Stimulated activated CD4-positive, alpha-beta T cell treated with anti-CD3 and anti-CD28 coated beads, Interleukin-1b, Interleukin-23, amount 100 ng/mL, for 1 hour (primary cell): ENCODE measurements around the gene LGI4.

ENCODE experiments used
- DNase-seq, 2 donors: peaks; one replicate each; pipeline ENCODE4 v3.0.0-alpha.2; 2020; ENCODE audit warnings: low read depth in 2 of 2

LGI4 gene

DNA sequence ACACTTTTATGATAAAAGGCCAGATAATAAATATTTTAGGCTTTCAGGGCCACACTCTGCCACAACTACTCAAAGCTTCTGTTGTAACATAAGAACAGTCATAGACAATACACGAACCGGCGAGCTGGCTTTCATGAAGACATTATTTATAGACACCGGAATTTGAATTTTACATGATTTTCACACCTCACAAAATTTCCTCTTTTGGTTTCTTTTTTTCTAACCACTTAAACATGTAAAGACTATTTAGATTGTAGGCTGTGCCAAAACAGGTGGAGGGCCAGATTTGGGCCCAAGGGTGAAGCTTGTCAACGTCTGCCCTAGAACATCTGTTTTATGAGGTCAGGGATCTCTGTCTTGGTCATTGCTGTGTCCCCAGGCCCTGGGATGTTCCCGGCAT lies 48.9 kb downstream of the LGI4 start:
- no peak for DNase-seq

GRCh38 chr19:35084509-35084762 lies 50.4 kb downstream of the LGI4 start:
- DNase-seq, result no peak

DNA sequence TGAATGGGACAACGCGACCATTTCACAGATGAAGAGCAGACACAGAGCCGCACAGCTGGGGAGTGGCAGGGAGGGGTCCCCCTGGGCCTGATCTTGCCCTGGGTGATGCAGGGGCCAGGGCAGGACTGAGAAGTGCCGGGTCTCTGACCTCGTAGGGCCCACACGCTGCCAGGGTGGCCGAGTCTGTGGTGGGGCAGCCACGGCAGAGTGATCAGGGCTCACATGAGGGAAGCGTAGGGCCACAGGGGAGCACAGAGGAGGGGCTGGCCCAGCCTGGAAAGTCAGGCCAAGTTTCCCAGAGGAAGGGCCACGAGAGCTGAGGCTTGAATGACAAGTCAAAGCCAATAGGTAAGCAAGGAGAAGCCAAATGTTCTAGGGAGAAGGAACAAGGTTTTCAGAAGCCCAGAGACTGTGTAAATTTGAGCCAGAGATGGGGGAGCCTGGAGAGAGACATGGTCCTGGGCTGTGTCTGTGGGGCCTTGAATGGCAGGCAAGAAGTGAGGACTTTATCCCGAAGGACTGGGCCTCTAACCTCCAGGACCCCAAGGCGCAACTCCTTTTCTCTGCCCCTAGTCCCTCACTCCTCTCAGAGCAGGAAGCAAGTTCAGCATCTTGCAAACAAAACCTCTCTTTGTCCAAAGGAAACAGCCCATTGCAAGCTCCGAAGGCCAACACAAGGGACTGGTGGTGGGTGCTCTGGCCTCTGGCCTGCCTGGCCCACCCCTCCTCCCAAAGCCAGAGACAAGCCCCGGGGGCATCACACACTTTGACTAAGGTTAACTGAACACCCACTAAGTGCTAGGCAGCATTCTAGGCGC lies 51.0 kb downstream of the LGI4 start:
- DNase-seq, result no peak

DNA sequence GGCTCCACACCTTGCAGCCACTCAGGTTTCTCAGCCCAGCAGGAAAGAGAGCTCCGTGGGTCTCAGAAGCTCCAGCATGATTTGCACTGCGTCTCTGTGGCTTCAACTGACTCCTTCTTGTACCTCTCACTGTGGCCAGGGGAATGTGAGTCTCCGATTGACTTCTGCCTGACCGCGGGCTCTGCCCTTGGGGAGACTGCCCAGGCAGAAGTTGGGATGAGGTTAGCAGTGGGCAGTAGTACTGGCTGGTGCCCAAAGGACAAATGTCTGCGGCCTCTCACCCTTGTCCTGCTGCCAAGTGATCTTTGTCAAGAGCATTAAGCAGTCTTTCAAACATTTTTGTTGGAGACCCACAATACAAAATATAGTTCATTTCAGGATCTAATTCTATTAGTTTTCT lies 53.7 kb downstream of the LGI4 start:
- DNase-seq, result no peak

GRCh38 chr19:35080613-35081170 lies 54.2 kb downstream of the LGI4 start:
- no peak for DNase-seq

DNA sequence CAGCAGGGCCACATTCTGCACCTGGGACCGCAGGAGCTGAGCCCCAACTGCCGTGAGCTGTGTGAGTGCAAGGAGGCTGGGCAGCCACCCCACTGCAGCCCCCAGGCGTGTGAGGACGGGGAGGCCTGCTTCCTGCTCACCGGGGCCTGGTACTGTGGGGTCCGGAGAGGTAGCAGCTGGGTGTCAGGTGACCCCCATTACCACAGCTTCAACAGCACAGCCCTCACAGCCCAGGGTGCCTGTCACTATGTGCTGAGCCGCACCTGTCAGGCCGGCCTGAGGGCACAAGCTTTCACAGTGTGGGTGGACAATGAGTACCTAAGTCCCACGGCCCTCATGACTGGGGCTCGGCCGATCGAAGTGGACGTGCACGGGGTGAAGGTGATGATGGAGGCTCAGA lies 55.0 kb downstream of the LGI4 start:
- no peak for DNase-seq

GRCh38 chr19:35077411-35078223 lies 57.2 kb downstream of the LGI4 start:
- no peak for DNase-seq

- DNase-seq, result no peak
Observed at GRCh38 chr19:35076657-35077056, 58.2 kb downstream of the LGI4 start.

GRCh38 chr19:35076026-35076370 lies 58.9 kb downstream of the LGI4 start:
- no peak for DNase-seq

GRCh38 chr19:35075202-35076025 lies 59.4 kb downstream of the LGI4 start:
- no peak for DNase-seq
